IMR-90 (cell line): ENCODE measurements around the gene AADAC. TPM values are rescaled to one million over a fixed set of nuclear protein-coding genes. Genes with fewer than 3 reads are reported as not detected.

Experiments used
- ATAC-seq: fragments of 200-7000 bp; cut with Tn5 transposase; 2 replicates; pipeline ENCODE4 v1.9.1; 2020; ENCODE audit warnings: low read depth, mild to moderate bottlenecking, moderate library complexity
- BruUV-seq: library from RNA; stranded (reverse); fragments of 400-500 nt; replicated peaks from 2 replicates; lab custom pipeline; 2021; lab: Mats Ljungman, UMichigan
- CTCF ChIA-PET: fragments of 300-600 bp; formaldehyde crosslinking; extraction: SDS; loops from one replicate; lab custom pipeline; 2021; ENCODE audit warnings: antibody characterized with exemption; lab: Yijun Ruan, JAX
- POLR2A ChIA-PET: fragments of 300-600 bp; sonication (Branson Sonifier 250); formaldehyde crosslinking; loops from one replicate; lab custom pipeline; 2022; ENCODE audit warnings: antibody characterized with exemption; ENCODE audit not compliant: unreplicated experiment; lab: Charles Lee
- DNase-seq: peaks from one replicate; pipeline ENCODE4 v3.0.0; 2013
- H2AFZ ChIP-seq: replicated peaks from 2 replicates; pipeline ENCODE3; 2013; ENCODE audit warnings: low read length, mild to moderate bottlenecking; ENCODE audit not compliant: poor library complexity
- H2AK5ac ChIP-seq: 2 replicates; pipeline ENCODE4 v1.6.1; 2013; ENCODE audit warnings: low read depth, low read length, inconsistent platforms
- H2AK9ac ChIP-seq: replicated peaks from 2 replicates; pipeline ENCODE3; 2013; ENCODE audit warnings: mild to moderate bottlenecking, low read depth, low read length, moderate library complexity; ENCODE audit not compliant: poor library complexity
- H2BK120ac ChIP-seq: 2 replicates; pipeline ENCODE4 v1.6.1; 2013; ENCODE audit warnings: low read depth, low read length, inconsistent platforms
- H2BK15ac ChIP-seq: 3 replicates; pipeline ENCODE4 v1.6.1; 2013; ENCODE audit warnings: low read depth, low read length, inconsistent platforms
- H2BK20ac ChIP-seq: 2 replicates; pipeline ENCODE4 v1.6.1; 2013; ENCODE audit warnings: low read depth, mild to moderate bottlenecking, inconsistent platforms, low read length, moderate library complexity
- H2BK5ac ChIP-seq: 2 replicates; pipeline ENCODE4 v1.6.1; 2013; ENCODE audit warnings: mild to moderate bottlenecking, low read depth, low read length, inconsistent platforms; ENCODE audit not compliant: poor library complexity, severe bottlenecking
- H3K14ac ChIP-seq: replicated peaks from 2 replicates; pipeline ENCODE4 v1.6.1; 2013; ENCODE audit warnings: low read depth, low read length, inconsistent platforms
- H3K18ac ChIP-seq: 2 replicates; pipeline ENCODE4 v1.6.1; 2013; ENCODE audit warnings: low read depth, low read length, control low read depth
- H3K23ac ChIP-seq: 2 replicates; pipeline ENCODE4 v1.6.1; 2013; ENCODE audit warnings: low read depth, low read length, inconsistent platforms
- H3K27ac ChIP-seq: 2 replicates; pipeline ENCODE4 v1.5.1; 2013; ENCODE audit warnings: mild to moderate bottlenecking, control low read depth, low read length; ENCODE audit not compliant: insufficient read depth
- H3K27me3 ChIP-seq: 2 replicates; pipeline ENCODE4 v1.6.1; 2013; ENCODE audit warnings: low read length; ENCODE audit not compliant: control insufficient read depth, insufficient read depth
- H3K36me3 ChIP-seq: 2 replicates; pipeline ENCODE4 v1.6.1; 2013; ENCODE audit warnings: low read length, mixed read lengths; ENCODE audit not compliant: control insufficient read depth, insufficient read depth
- H3K4ac ChIP-seq: 2 replicates; pipeline ENCODE4 v1.6.1; 2013; ENCODE audit warnings: low read depth, low read length, inconsistent platforms
- H3K4me1 ChIP-seq: 2 replicates; pipeline ENCODE4 v1.6.1; 2013; ENCODE audit warnings: low read length, mixed read lengths; ENCODE audit not compliant: control insufficient read depth, insufficient read depth
- H3K4me2 ChIP-seq: 2 replicates; pipeline ENCODE4 v1.6.1; 2013; ENCODE audit warnings: low read depth, mild to moderate bottlenecking, control low read depth, low read length, moderate library complexity
- H3K4me3 ChIP-seq: 2 replicates; pipeline ENCODE4 v1.5.1; 2013; ENCODE audit warnings: low read depth, mild to moderate bottlenecking, control low read depth, low read length, moderate library complexity; ENCODE audit not compliant: insufficient read depth
- H3K56ac ChIP-seq: 2 replicates; pipeline ENCODE4 v1.6.1; 2013; ENCODE audit warnings: low read length, inconsistent platforms; ENCODE audit not compliant: insufficient read depth; ENCODE audit errors: extremely low read depth
- H3K79me1 ChIP-seq, 2 experiments: 2 replicates each; pipeline ENCODE4 v1.6.1; 2013; ENCODE audit warnings: low read length in 2 of 2, inconsistent platforms in 1 of 2, low read depth in 1 of 2
- H3K9ac ChIP-seq: 2 replicates; pipeline ENCODE4 v1.6.1; 2013; ENCODE audit warnings: low read depth, low read length, control low read depth
- H3K9me1 ChIP-seq: 2 replicates; pipeline ENCODE4 v1.6.1; 2013; ENCODE audit warnings: low read length, inconsistent platforms; ENCODE audit not compliant: insufficient read depth
- H3K9me3 ChIP-seq: 2 replicates; pipeline ENCODE4 v1.6.1; 2013; ENCODE audit warnings: low read length; ENCODE audit not compliant: control insufficient read depth, insufficient read depth
- H4K20me1 ChIP-seq: 2 replicates; pipeline ENCODE4 v1.6.1; 2013; ENCODE audit warnings: low read length, inconsistent platforms; ENCODE audit not compliant: insufficient read depth
- H4K5ac ChIP-seq: 2 replicates; pipeline ENCODE4 v1.6.1; 2013; ENCODE audit warnings: mild to moderate bottlenecking, low read depth, low read length, control low read depth
- H4K8ac ChIP-seq, 2 experiments: 2 replicates each; pipeline ENCODE4 v1.6.1; 2013; ENCODE audit warnings: low read depth in 2 of 2, low read length in 2 of 2, control low read depth in 1 of 2, inconsistent platforms in 1 of 2
- H4K91ac ChIP-seq: 2 replicates; pipeline ENCODE4 v1.6.1; 2013; ENCODE audit warnings: low read depth, low read length, inconsistent platforms; ENCODE audit not compliant: insufficient read depth
- BHLHE40 ChIP-seq: fragments of 150-350 bp; IDR thresholded peaks from 2 replicates; pipeline ENCODE4 v1.6.1; 2016; ENCODE audit warnings: mild to moderate bottlenecking, low read depth, low read length
- FOS ChIP-seq: fragments of 150-350 bp; IDR thresholded peaks from 2 replicates; pipeline ENCODE4 v1.6.1; 2016; ENCODE audit warnings: low read depth, low read length
- MAFK ChIP-seq: IDR thresholded peaks from 2 replicates; pipeline ENCODE4 v1.6.1; 2012; ENCODE audit warnings: low read depth, low read length, improper control_type of control experiment
- MXI1 ChIP-seq: IDR thresholded peaks from 2 replicates; pipeline ENCODE4 v1.6.1; 2012; ENCODE audit warnings: low read depth, mild to moderate bottlenecking, low read length, moderate library complexity, borderline replicate concordance
- NFE2L2 ChIP-seq: fragments of 150-350 bp; IDR thresholded peaks from 2 replicates; pipeline ENCODE4 v1.6.1; 2016; ENCODE audit warnings: low read depth, mild to moderate bottlenecking, low read length
- POLR2A ChIP-seq: IDR thresholded peaks from 2 replicates; pipeline ENCODE4 v1.6.1; 2012; ENCODE audit warnings: mild to moderate bottlenecking, low read depth, low read length
- RAD21 ChIP-seq: IDR thresholded peaks from 2 replicates; pipeline ENCODE4 v1.6.1; 2012; ENCODE audit warnings: low read length, improper control_type of control experiment
- RCOR1 ChIP-seq: IDR thresholded peaks from 2 replicates; pipeline ENCODE4 v1.6.1; 2012; ENCODE audit warnings: mild to moderate bottlenecking, low read length, improper control_type of control experiment; ENCODE audit not compliant: insufficient replicate concordance
- RFX5 ChIP-seq: IDR thresholded peaks from 2 replicates; pipeline ENCODE4 v1.8.0; 2012; ENCODE audit warnings: low read depth, mild to moderate bottlenecking, low read length, moderate library complexity
- SMC3 ChIP-seq: fragments of 150-350 bp; IDR thresholded peaks from 2 replicates; pipeline ENCODE4 v1.6.1; 2016; ENCODE audit warnings: low read depth, mild to moderate bottlenecking, antibody characterized with exemption, low read length, moderate library complexity
- WGBS, 2 experiments: methylation state at CpG; one replicate each; pipeline versions ENCODE4 v1.1.5 to v1.1.7; 2013; ENCODE audit warnings: missing lambda C conversion rate in 2 of 2; ENCODE audit not compliant: insufficient read length in 1 of 2; ENCODE audit errors: extremely low coverage in 2 of 2; 5-methylcytosine and 5-hydroxymethylcytosine counted together
- dilution Hi-C: fragments of 300-500 bp; cut with HindIII; formaldehyde crosslinking; loops from one replicate; pipeline ENCODE4 v1.14.3; 2018; ENCODE audit warnings: low sequenced_read_pairs; ENCODE audit not compliant: unreplicated experiment
- in situ Hi-C: fragments of 300-500 bp; cut with MboI; formaldehyde crosslinking; loops from 3 replicates; pipeline ENCODE4 v1.14.3; 2019; ENCODE audit warnings: low sequenced_read_pairs, inconsistent platforms, mixed read lengths
- intact Hi-C: fragments of 100-400 bp; cut with micrococcal nuclease; formaldehyde crosslinking; loops from 2 replicates; pipeline ENCODE4 v1.10.0; 2022
- polyA plus RNA-seq, 3 experiments: library from polyadenylated mRNA; depleted of rRNA; stranded (reverse); fragments of >200 nt; gene quantifications; 2 replicates each; pipeline ENCODE4 v1.2.3, GENCODE V29; 2012; ENCODE audit warnings: low replicate concordance in 1 of 3
- total RNA-seq: library from RNA; depleted of rRNA; stranded (reverse); fragments of >200 nt; gene quantifications from 2 replicates; pipeline ENCODE4 v1.2.3, GENCODE V29; 2012
- TF ChIP-seq, protein P1 (sequence below): fragments of 150-350 bp; IDR thresholded peaks from 2 replicates; pipeline ENCODE4 v1.6.1; 2016; ENCODE audit warnings: low read depth, mild to moderate bottlenecking, low read length, moderate library complexity, borderline replicate concordance
- TF ChIP-seq, protein P2 (sequence below): fragments of 150-350 bp; IDR thresholded peaks from 2 replicates; pipeline ENCODE4 v1.6.1; 2017; ENCODE audit warnings: mild to moderate bottlenecking, antibody characterized with exemption, low read length, low read depth
- TF ChIP-seq, protein P3 (sequence below): conservative IDR thresholded peaks from 2 replicates; pipeline ENCODE4 v1.5.1; 2012; ENCODE audit warnings: mild to moderate bottlenecking, low read depth, low read length, improper control_type of control experiment

The AADAC gene
- total and polyA plus RNA-seq, 2 of the 4 experiments (the other 2 are of a cell fraction): not detected

DNA sequence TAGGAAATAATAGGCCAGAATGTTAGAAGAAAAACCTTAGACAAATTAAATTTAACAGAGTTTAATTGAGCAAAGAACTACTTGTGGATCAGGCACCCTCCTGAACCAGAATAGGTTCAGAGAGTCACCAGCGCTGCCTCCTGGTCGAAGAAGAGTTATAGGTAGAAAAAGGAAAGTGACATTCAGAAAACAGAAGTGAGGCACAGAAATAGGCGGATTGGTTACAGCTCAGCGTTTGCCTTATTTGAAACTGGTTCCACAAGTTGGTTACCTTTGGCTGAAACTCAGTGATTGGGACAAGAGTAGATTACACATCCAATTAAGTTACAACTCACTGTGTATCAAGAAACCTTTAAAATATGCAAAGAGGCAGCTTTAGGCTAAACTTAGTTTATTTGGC, 4.4 kb downstream of the AADAC start:
- no TSS peak for BruUV-seq
- H3K4me2 ChIP-seq: no peak overlapping the region
- H3K9me3 ChIP-seq: no peaks in the 10 kb centered on the region
- H3K4me3 ChIP-seq: no peak overlapping the region
- intact Hi-C loops (no loop called here), in situ Hi-C loops (no loop called here), dilution Hi-C loops (no loop called here)
- no peak overlapping the region for H2BK120ac ChIP-seq
- no peak overlapping the region for H3K9ac ChIP-seq
- H2BK5ac ChIP-seq: no peak overlapping the region
- H2AK9ac ChIP-seq: no peak overlapping the region
- no peaks in the 10 kb centered on the region for H3K36me3 ChIP-seq
- no peaks in the 10 kb centered on the region for H3K79me1 ChIP-seq
- no peak overlapping the region for H3K56ac ChIP-seq
- no CpG with 5 or more reads among the region's 4 CpGs for WGBS, 2 experiments
- no peaks in the 10 kb centered on the region for H3K9me1 ChIP-seq
- POLR2A ChIA-PET: no interaction called here
- H4K8ac ChIP-seq: no peak overlapping the region
- no peaks in the 10 kb centered on the region for H3K4me1 ChIP-seq
- no peak overlapping the region for H3K4ac ChIP-seq
- H2AK5ac ChIP-seq: no peak overlapping the region
- H3K23ac ChIP-seq: no peak overlapping the region
- no peak overlapping the region for H2BK20ac ChIP-seq
- CTCF ChIA-PET: no interaction called here
- H4K20me1 ChIP-seq: no peaks in the 10 kb centered on the region
- ATAC-seq (no peak), DNase-seq (no peak)
- H3K14ac ChIP-seq: no peak overlapping the region
- no peak overlapping the region for H4K5ac ChIP-seq
- no peak overlapping the region for H3K18ac ChIP-seq
- TF ChIP-seq MXI1: no peak
- TF ChIP-seq RCOR1: no peak
- no peak for TF ChIP-seq RFX5
- TF ChIP-seq, protein P1, sequence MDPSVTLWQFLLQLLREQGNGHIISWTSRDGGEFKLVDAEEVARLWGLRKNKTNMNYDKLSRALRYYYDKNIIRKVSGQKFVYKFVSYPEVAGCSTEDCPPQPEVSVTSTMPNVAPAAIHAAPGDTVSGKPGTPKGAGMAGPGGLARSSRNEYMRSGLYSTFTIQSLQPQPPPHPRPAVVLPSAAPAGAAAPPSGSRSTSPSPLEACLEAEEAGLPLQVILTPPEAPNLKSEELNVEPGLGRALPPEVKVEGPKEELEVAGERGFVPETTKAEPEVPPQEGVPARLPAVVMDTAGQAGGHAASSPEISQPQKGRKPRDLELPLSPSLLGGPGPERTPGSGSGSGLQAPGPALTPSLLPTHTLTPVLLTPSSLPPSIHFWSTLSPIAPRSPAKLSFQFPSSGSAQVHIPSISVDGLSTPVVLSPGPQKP: no peak
- TF ChIP-seq MAFK: no peak
- no peak for TF ChIP-seq SMC3
- TF ChIP-seq FOS: no peak
- no peak for TF ChIP-seq RAD21
- TF ChIP-seq, protein P2, sequence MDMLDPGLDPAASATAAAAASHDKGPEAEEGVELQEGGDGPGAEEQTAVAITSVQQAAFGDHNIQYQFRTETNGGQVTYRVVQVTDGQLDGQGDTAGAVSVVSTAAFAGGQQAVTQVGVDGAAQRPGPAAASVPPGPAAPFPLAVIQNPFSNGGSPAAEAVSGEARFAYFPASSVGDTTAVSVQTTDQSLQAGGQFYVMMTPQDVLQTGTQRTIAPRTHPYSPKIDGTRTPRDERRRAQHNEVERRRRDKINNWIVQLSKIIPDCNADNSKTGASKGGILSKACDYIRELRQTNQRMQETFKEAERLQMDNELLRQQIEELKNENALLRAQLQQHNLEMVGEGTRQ: no peak
- TF ChIP-seq NFE2L2: no peak
- no peak for TF ChIP-seq POLR2A
- TF ChIP-seq, protein P3, sequence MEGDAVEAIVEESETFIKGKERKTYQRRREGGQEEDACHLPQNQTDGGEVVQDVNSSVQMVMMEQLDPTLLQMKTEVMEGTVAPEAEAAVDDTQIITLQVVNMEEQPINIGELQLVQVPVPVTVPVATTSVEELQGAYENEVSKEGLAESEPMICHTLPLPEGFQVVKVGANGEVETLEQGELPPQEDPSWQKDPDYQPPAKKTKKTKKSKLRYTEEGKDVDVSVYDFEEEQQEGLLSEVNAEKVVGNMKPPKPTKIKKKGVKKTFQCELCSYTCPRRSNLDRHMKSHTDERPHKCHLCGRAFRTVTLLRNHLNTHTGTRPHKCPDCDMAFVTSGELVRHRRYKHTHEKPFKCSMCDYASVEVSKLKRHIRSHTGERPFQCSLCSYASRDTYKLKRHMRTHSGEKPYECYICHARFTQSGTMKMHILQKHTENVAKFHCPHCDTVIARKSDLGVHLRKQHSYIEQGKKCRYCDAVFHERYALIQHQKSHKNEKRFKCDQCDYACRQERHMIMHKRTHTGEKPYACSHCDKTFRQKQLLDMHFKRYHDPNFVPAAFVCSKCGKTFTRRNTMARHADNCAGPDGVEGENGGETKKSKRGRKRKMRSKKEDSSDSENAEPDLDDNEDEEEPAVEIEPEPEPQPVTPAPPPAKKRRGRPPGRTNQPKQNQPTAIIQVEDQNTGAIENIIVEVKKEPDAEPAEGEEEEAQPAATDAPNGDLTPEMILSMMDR: no peak
- no peak for TF ChIP-seq BHLHE40
- H2BK15ac ChIP-seq: no peak overlapping the region
- no peaks in the 10 kb centered on the region for H3K27me3 ChIP-seq
- H3K27ac ChIP-seq: no peak overlapping the region
- H2AFZ ChIP-seq: no peak overlapping the region
- H4K91ac ChIP-seq: no peak overlapping the region
